H1 (cell line): Measurements from ENCODE around the gene COPA. TPM values are rescaled to one million over a fixed set of nuclear protein-coding genes. Genes with fewer than 3 reads are reported as not detected.

Experiments
- CTCF ChIA-PET: fragments of 300-600 bp; sonication (Branson Sonifier 250); formaldehyde crosslinking; loops from one replicate; lab custom pipeline; 2021; ENCODE audit not compliant: partially characterized antibody; lab: Charles Lee
- POLR2A ChIA-PET: fragments of 300-600 bp; sonication (Branson Sonifier 250); formaldehyde crosslinking; loops from one replicate; lab custom pipeline; 2021; ENCODE audit warnings: inconsistent platforms; ENCODE audit not compliant: partially characterized antibody; lab: Charles Lee
- DNase-seq, 2 experiments: peaks; one replicate each; pipeline versions ENCODE4 v3.0.0 to v3.0.0-alpha.2; 2010 to 2022; ENCODE audit warnings: low spot score in 2 of 2, low read depth in 1 of 2, mixed read lengths in 1 of 2
- FAIRE-seq: peaks from 2 replicates; lab custom pipeline; 2011; peaks lifted over from hg19 to GRCh38; lab: Jason Lieb, UNC
- H2AFZ ChIP-seq: 2 replicates; pipeline ENCODE4 v1.8.1; 2012; ENCODE audit warnings: low read length, inconsistent platforms
- H2AK5ac ChIP-seq: 2 replicates; pipeline ENCODE4 v1.6.1; 2013; ENCODE audit warnings: low read depth, low read length
- H2BK120ac ChIP-seq: replicated peaks from 2 replicates; pipeline ENCODE3; 2013; ENCODE audit warnings: low read depth, low read length, inconsistent platforms
- H2BK12ac ChIP-seq: 2 replicates; pipeline ENCODE4 v1.6.1; 2013; ENCODE audit warnings: low read depth, low read length
- H2BK15ac ChIP-seq: 2 replicates; pipeline ENCODE4 v1.6.1; 2013; ENCODE audit warnings: low read length
- H2BK20ac ChIP-seq: 2 replicates; pipeline ENCODE4 v1.6.1; 2013; ENCODE audit warnings: low read length
- H2BK5ac ChIP-seq: 2 replicates; pipeline ENCODE4 v1.6.1; 2013; ENCODE audit warnings: low read depth, low read length
- H3K14ac ChIP-seq: 2 replicates; pipeline ENCODE4 v1.6.1; 2013; ENCODE audit warnings: inconsistent platforms; ENCODE audit not compliant: insufficient read length
- H3K18ac ChIP-seq: 2 replicates; pipeline ENCODE4 v1.6.1; 2013; ENCODE audit warnings: low read length; ENCODE audit errors: extremely low read depth
- H3K23ac ChIP-seq: 2 replicates; pipeline ENCODE4 v1.6.1; 2013; ENCODE audit warnings: inconsistent platforms; ENCODE audit not compliant: insufficient read length
- H3K23me2 ChIP-seq: 2 replicates; pipeline ENCODE4 v1.6.1; 2013; ENCODE audit warnings: low read depth, low read length
- H3K27ac ChIP-seq: 2 replicates; pipeline ENCODE4 v1.6.1; 2011; ENCODE audit warnings: low read depth, low read length, inconsistent platforms
- H3K27me3 ChIP-seq, 4 experiments: replicated peaks in 1 of 4; 1 replicate in 1 of 4; 2 replicates in 3 of 4; pipeline versions ENCODE4 v1.6.1 to v1.8.1; 2011 to 2013; ENCODE audit warnings: low read length in 3 of 4, mild to moderate bottlenecking in 3 of 4, inconsistent platforms in 2 of 4, mixed read lengths in 2 of 4, moderate library complexity in 1 of 4; ENCODE audit not compliant: control insufficient read depth in 3 of 4, insufficient read depth in 3 of 4; ENCODE audit errors: extremely low read depth in 1 of 4
- H3K36me3 ChIP-seq, 4 experiments: 2 replicates each; pipeline versions ENCODE4 v1.6.1 to v1.8.1; 2011 to 2013; ENCODE audit warnings: mild to moderate bottlenecking in 4 of 4, low read length in 3 of 4, moderate library complexity in 2 of 4, control low read depth in 1 of 4, inconsistent platforms in 1 of 4; ENCODE audit not compliant: insufficient read depth in 4 of 4, control insufficient read depth in 2 of 4
- H3K4ac ChIP-seq: replicated peaks from 2 replicates; pipeline ENCODE3; 2013; ENCODE audit warnings: low read length, low read depth, mixed read lengths, inconsistent platforms; ENCODE audit not compliant: insufficient read length
- H3K4me1 ChIP-seq, 4 experiments: replicated peaks in 1 of 4; 1 replicate in 1 of 4; 2 replicates in 3 of 4; pipeline versions ENCODE4 v1.6.1 to v1.8.1; 2011 to 2013; ENCODE audit warnings: low read length in 3 of 4, inconsistent platforms in 2 of 4, mixed read lengths in 1 of 4; ENCODE audit not compliant: insufficient read depth in 4 of 4, control insufficient read depth in 3 of 4
- H3K4me2 ChIP-seq, 2 experiments: 2 replicates each; pipeline versions ENCODE4 v1.6.1 to v1.8.1; 2011 to 2013; ENCODE audit warnings: low read depth in 2 of 2, low read length in 2 of 2, control low read depth in 1 of 2, inconsistent platforms in 1 of 2, mild to moderate bottlenecking in 1 of 2; ENCODE audit not compliant: insufficient read depth in 1 of 2
- H3K4me3 ChIP-seq, 4 experiments: fragments of 200-600, 300-600 bp in 1 of 4; sonication (generic), shearing (Covaris generic), sonication (Bioruptor Twin) in 1 of 4; 2 replicates each; pipeline versions ENCODE4 v1.5.1 to v1.8.1; 2011 to 2016; ENCODE audit warnings: low read length in 4 of 4, low read depth in 3 of 4, control low read depth in 2 of 4, inconsistent platforms in 2 of 4, mild to moderate bottlenecking in 2 of 4, mixed read lengths in 1 of 4, moderate library complexity in 1 of 4; ENCODE audit not compliant: insufficient read depth in 2 of 4; ENCODE audit errors: extremely low read depth in 1 of 4
- H3K56ac ChIP-seq: replicated peaks from 2 replicates; pipeline ENCODE3; 2013; ENCODE audit warnings: low read depth, mild to moderate bottlenecking, mixed read lengths, low read length, inconsistent platforms; ENCODE audit not compliant: insufficient read length
- H3K79me1 ChIP-seq: 2 replicates; pipeline ENCODE4 v1.6.1; 2013; ENCODE audit warnings: low read depth, low read length, control low read depth
- H3K79me2 ChIP-seq, 2 experiments: 2 replicates each; pipeline versions ENCODE4 v1.6.1 to v1.8.1; 2012 to 2013; ENCODE audit warnings: low read length in 2 of 2, mild to moderate bottlenecking in 2 of 2, inconsistent platforms in 1 of 2; ENCODE audit not compliant: insufficient read depth in 2 of 2, control insufficient read depth in 1 of 2
- H3K9ac ChIP-seq, 4 experiments: replicated peaks in 1 of 4; 1 replicate in 1 of 4; 2 replicates in 3 of 4; pipeline versions ENCODE4 v1.6.1 to v1.8.1; 2011 to 2013; ENCODE audit warnings: low read depth in 3 of 4, low read length in 3 of 4, control low read depth in 2 of 4, mild to moderate bottlenecking in 2 of 4, moderate library complexity in 2 of 4, inconsistent platforms in 1 of 4; ENCODE audit errors: extremely low read depth in 1 of 4
- H3K9me3 ChIP-seq, 2 experiments: 2 replicates each; pipeline versions ENCODE4 v1.6.1 to v1.8.1; 2012 to 2013; ENCODE audit warnings: mild to moderate bottlenecking in 2 of 2, moderate library complexity in 2 of 2, control low read depth in 1 of 2, inconsistent platforms in 1 of 2, low read depth in 1 of 2, low read length in 1 of 2, mixed read lengths in 1 of 2; ENCODE audit not compliant: insufficient read depth in 2 of 2
- H4K20me1 ChIP-seq, 2 experiments: replicated peaks in 1 of 2; 2 replicates each; pipeline versions ENCODE3 to v1.8.1; 2011 to 2013; ENCODE audit warnings: inconsistent platforms in 2 of 2, low read length in 2 of 2, mild to moderate bottlenecking in 1 of 2; ENCODE audit not compliant: insufficient read depth in 2 of 2, control insufficient read depth in 1 of 2
- H4K5ac ChIP-seq: 2 replicates; pipeline ENCODE4 v1.6.1; 2013; ENCODE audit warnings: low read length, low read depth, mixed read lengths, inconsistent platforms; ENCODE audit not compliant: insufficient read length
- H4K8ac ChIP-seq: 2 replicates; pipeline ENCODE4 v1.8.0; 2013; ENCODE audit warnings: mild to moderate bottlenecking, moderate library complexity, low read length, inconsistent platforms; ENCODE audit not compliant: insufficient read depth; ENCODE audit errors: extremely low read depth
- H4K91ac ChIP-seq: replicated peaks from 2 replicates; pipeline ENCODE3; 2013; ENCODE audit warnings: low read length, mixed read lengths, inconsistent platforms; ENCODE audit not compliant: insufficient read length
- CEBPB ChIP-seq: IDR thresholded peaks from 2 replicates; pipeline ENCODE4 v1.6.1; 2012; ENCODE audit warnings: low read depth, low read length
- CHD2 ChIP-seq: IDR thresholded peaks from 2 replicates; pipeline ENCODE4 v1.6.1; 2012; ENCODE audit warnings: low read length, improper control_type of control experiment
- CREB1 ChIP-seq: IDR thresholded peaks from 2 replicates; pipeline ENCODE4 v1.6.1; 2012; ENCODE audit warnings: inconsistent platforms
- EGR1 ChIP-seq: IDR thresholded peaks from 2 replicates; pipeline ENCODE4 v1.6.1; 2011; ENCODE audit warnings: low read depth, low read length, borderline replicate concordance
- EZH2 ChIP-seq: fragments of 200-600 bp; sonication (generic); IDR thresholded peaks from 2 replicates; pipeline ENCODE4 v1.7.1; 2012; ENCODE audit warnings: low read depth, mild to moderate bottlenecking, moderate library complexity, low read length, inconsistent platforms; ENCODE audit not compliant: severe bottlenecking
- GABPA ChIP-seq: IDR thresholded peaks from 2 replicates; pipeline ENCODE4 v1.6.1; 2011; ENCODE audit warnings: mild to moderate bottlenecking, low read length, moderate library complexity, borderline replicate concordance; ENCODE audit not compliant: insufficient read depth
- JUND ChIP-seq: IDR thresholded peaks from 2 replicates; pipeline ENCODE4 v1.6.1; 2011; ENCODE audit warnings: mild to moderate bottlenecking, improper control_type of control experiment, low read length
- MAX ChIP-seq: IDR thresholded peaks from 2 replicates; pipeline ENCODE4 v1.6.1; 2012; ENCODE audit warnings: inconsistent platforms
- POLR2A ChIP-seq, 2 experiments: IDR thresholded peaks; 1 replicate in 1 of 2; 2 replicates in 1 of 2; pipeline ENCODE4 v1.6.1; 2011; ENCODE audit warnings: low read depth in 2 of 2, low read length in 2 of 2, mild to moderate bottlenecking in 2 of 2; ENCODE audit errors: control extremely low read depth in 1 of 2
- POLR2AphosphoS5 ChIP-seq: IDR thresholded peaks from 2 replicates; pipeline ENCODE4 v1.6.1; 2011; ENCODE audit warnings: low read depth, low read length
- RAD21 ChIP-seq, 2 experiments: IDR thresholded peaks in 1 of 2; conservative IDR thresholded peaks in 1 of 2; 2 replicates each; pipeline ENCODE4 v1.6.1; 2011; ENCODE audit warnings: low read depth in 2 of 2, low read length in 2 of 2, improper control_type of control experiment in 1 of 2, inconsistent platforms in 1 of 2, mild to moderate bottlenecking in 1 of 2, moderate library complexity in 1 of 2
- RBBP5 ChIP-seq: IDR thresholded peaks from 2 replicates; pipeline ENCODE4 v1.7.1; 2012; ENCODE audit warnings: low read depth, mild to moderate bottlenecking, inconsistent platforms, low read length, moderate library complexity, borderline replicate concordance
- RXRA ChIP-seq: IDR thresholded peaks from 2 replicates; pipeline ENCODE4 v1.6.1; 2011; ENCODE audit warnings: low read depth, mild to moderate bottlenecking, low read length, moderate library complexity; ENCODE audit not compliant: insufficient read depth
- SUZ12 ChIP-seq: fragments of 200-600 bp; sonication (generic); IDR thresholded peaks from 2 replicates; pipeline ENCODE4 v1.6.1; 2012; ENCODE audit warnings: mild to moderate bottlenecking, inconsistent platforms, low read length, moderate library complexity, mixed read lengths
- TAF1 ChIP-seq: IDR thresholded peaks from 2 replicates; pipeline ENCODE4 v1.6.1; 2011; ENCODE audit warnings: mild to moderate bottlenecking, low read depth, low read length
- YY1 ChIP-seq: IDR thresholded peaks from 2 replicates; pipeline ENCODE4 v1.6.1; 2011; ENCODE audit warnings: low read depth, mild to moderate bottlenecking, low read length
- WGBS, 2 experiments: shearing (Covaris generic) in 1 of 2; methylation state at CpG; one replicate each; pipeline versions ENCODE4 v1.1.6 to v1.1.7; 2013 to 2015; ENCODE audit warnings: low lambda C conversion rate in 2 of 2, mixed read lengths in 2 of 2, inconsistent platforms in 1 of 2, low coverage in 1 of 2, missing lambda C conversion rate in 1 of 2; ENCODE audit not compliant: insufficient replicate concordance in 2 of 2, insufficient coverage in 1 of 2, insufficient read length in 1 of 2; ENCODE audit errors: extremely low coverage in 1 of 2, missing lambda C conversion rate in 1 of 2; 5-methylcytosine and 5-hydroxymethylcytosine counted together
- polyA plus RNA-seq, 7 experiments: library from polyadenylated mRNA; depleted of rRNA in 3 of 7; stranded (reverse) in 5 of 7; unstranded in 2 of 7; fragments of >200 nt in 5 of 7; fragments of 200-250 nt in 2 of 7; gene quantifications; 1 replicate in 5 of 7; 2 replicates in 1 of 7; 4 replicates in 1 of 7; pipeline versions ENCODE4 v1.2.1 to v1.2.3, GENCODE V29; 2011 to 2013; ENCODE audit warnings: missing spikeins in 2 of 7, mixed read lengths in 2 of 7
- total RNA-seq: library from RNA; stranded (reverse); fragmentation: NEBNext Ultra II Directional; extraction: Animal tissue kit (Norgen Biotek cat#: 25700); gene quantifications from 2 replicates; pipeline ENCODE4 v1.2.1, GENCODE V29; 2021

The COPA gene
- total and polyA plus RNA-seq, 2 of the 8 experiments (the other 6 are each of a cell fraction or from before 2014, with no cell fraction given) = 78.2 to 115 TPM

GRCh38 chr1:160300173-160300572, 42.9 kb downstream of the COPA start:
- Histone ChIP-seq H2AFZ (no peak overlapping the region), H3K36me3 (peaks cover 17 to 61% (median 51%) of the 10 kb centered on the region in 4 experiments), H3K27me3 (no peaks in the 10 kb centered on the region), H3K4me1 (no peaks in the 10 kb centered on the region), H4K8ac (no peak overlapping the region), H3K56ac (no peak overlapping the region), H2BK5ac (no peak overlapping the region), H2BK120ac (no peak overlapping the region), H4K20me1 (peaks cover 0 to 2% of the 10 kb centered on the region in 2 experiments), H3K27ac (no peak overlapping the region), H3K79me2 (no peaks in the 10 kb centered on the region), H3K4me3 (no peak overlapping the region), H4K5ac (no peak overlapping the region), H2BK20ac (no peak overlapping the region), H3K4ac (no peak overlapping the region), H3K9me3 (no peaks in the 10 kb centered on the region), H3K9ac (no peak overlapping the region), H4K91ac (no peak overlapping the region), H3K18ac (no peak overlapping the region), H3K4me2 (no peak overlapping the region), H3K23ac (no peak overlapping the region), H3K79me1 (no peaks in the 10 kb centered on the region), H2BK15ac (no peak overlapping the region), H2BK12ac (no peak overlapping the region), H3K14ac (no peak overlapping the region), H3K23me2 (no peaks in the 10 kb centered on the region), H2AK5ac (no peak overlapping the region)
- 92% methylated on average over 7 of the region's 7 CpGs; no CpG with 5 or more reads in 1 of the 2 experiments for WGBS, 2 experiments
- FAIRE-seq (no peak), DNase-seq (no peak)
- ChIA-PET CTCF (interaction anchor here (1.2 to 6.4 kb wide), 2 partner anchors 8 to 16 kb away, joined by 3 to 83 read pairs; partner anchors contain the start of gene PEX19), POLR2A (interaction anchor here (0.6 to 1.4 kb wide), 2 partner anchors 15 to 23 kb away, joined by 3 read pairs; no protein-coding TSS in a partner anchor)
- TF ChIP-seq YY1 (no peak), CREB1 (no peak), POLR2AphosphoS5 (no peak), RAD21 (IDR thresholded peaks at IDR 0.05 in 1 of 2, conservative IDR thresholded peaks at IDR 0.05 in 1 of 2; ENCODE audit: low read depth in 2 of 2, low read length in 2 of 2) (no peak), GABPA (no peak), EZH2 (no peak), EGR1 (no peak), JUND (no peak), CEBPB (no peak), MAX (no peak), RXRA (no peak), TAF1 (no peak), CHD2 (no peak), RBBP5 (no peak), SUZ12 (no peak), POLR2A (IDR thresholded peaks at IDR 0.05; ENCODE audit: control extremely low read depth in 1 of 2, low read depth in 2 of 2, low read length in 2 of 2) (no peak)
